T-helper 9 cell (primary cell): ENCODE results near the gene STAT6.
"Not testable (repeated sequence)": the region's sequence is repeated elsewhere in the genome, so short reads cannot be mapped to it uniquely, and the experiment has no call there.

Experiments
- DNase-seq: peaks from one replicate; pipeline ENCODE4 v3.0.0-alpha.2; 2020

Gene STAT6

DNA sequence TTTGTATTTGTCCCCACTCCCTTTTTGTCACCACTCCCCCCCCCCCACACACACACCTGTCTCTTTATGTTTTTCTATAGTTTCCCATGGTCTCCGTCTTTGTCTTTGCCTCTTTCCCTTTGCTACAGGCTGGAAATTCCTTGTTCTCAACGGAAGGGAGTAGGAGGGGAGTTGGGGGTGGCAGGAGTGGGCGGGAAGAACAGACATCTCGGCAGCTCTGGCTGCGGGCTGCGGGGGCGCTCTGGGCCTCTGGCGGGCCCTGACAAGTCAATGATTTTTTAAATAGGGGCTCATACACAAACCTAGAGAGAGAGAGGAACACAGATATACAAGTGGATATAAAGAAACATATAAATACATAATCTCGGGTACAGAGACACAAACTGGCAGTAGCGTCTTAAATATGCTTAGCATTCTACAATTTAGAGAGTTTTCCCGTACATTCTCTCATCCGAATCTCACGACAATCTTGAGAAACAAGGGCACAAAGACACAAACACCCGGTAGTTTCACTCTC lies 24.6 kb downstream of the STAT6 start:
- DNase-seq = peak; percentile 28

DNA sequence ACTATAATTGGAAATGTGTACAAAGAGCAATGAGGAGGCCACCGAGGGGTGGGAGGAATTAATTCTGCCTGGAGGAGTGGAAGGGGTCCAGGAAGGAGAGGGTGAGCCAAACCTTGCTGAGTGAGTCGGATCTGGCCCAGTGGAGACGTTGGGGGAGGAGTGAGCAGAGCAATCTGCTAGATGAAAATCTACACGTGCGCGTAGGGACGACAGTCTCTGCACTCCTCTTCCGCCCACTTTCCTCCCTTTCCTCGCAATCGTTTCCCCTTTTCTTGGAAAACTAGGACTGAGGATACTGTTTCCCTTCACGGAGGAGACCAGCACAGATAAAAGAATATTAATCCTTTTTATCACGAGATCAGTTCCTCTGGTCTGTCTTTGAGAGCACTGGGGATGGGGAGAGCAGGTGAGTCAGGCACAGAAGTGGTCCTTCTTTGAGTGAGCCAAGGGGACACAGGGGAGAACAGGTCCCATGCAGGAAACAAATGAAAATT lies 25.1 kb downstream of the STAT6 start:
- DNase-seq = no peak

GRCh38 chr12:57080855-57081254 lies 30.3 kb downstream of the STAT6 start:
- no peak for DNase-seq

GRCh38 chr12:57079821-57080220 lies 31.3 kb downstream of the STAT6 start:
- DNase-seq = no peak

- DNase-seq = peak; percentile 86
Observed at GRCh38 chr12:57078519-57079404, 32.4 kb downstream of the STAT6 start, which contains the start of gene NEMP1. NEMP1 (minus strand) TSS chr12:57078791; CDS start chr12:57078745, 46 bp downstream.

GRCh38 chr12:57073566-57074450 lies 37.4 kb downstream of the STAT6 start:
- DNase-seq = not testable (repeated sequence)

DNA sequence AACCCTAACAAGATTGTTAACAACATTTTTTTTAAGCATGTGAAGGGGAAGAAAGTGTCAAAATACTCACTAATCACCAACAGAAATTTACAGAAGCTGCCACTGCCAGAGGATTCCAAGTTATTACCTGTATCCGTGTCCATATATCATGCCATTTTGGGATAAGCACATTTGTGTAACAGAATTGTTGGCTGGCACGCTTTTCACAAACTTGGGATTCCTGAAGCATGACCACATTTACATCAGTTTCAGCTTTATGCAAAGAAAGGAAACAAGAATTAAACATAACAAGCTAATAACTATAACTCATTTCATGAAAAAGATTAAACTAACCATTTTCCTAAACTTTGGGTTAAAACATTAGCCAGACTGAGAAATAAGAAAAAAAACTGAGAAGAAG lies 38.5 kb downstream of the STAT6 start:
- DNase-seq = no peak

DNA sequence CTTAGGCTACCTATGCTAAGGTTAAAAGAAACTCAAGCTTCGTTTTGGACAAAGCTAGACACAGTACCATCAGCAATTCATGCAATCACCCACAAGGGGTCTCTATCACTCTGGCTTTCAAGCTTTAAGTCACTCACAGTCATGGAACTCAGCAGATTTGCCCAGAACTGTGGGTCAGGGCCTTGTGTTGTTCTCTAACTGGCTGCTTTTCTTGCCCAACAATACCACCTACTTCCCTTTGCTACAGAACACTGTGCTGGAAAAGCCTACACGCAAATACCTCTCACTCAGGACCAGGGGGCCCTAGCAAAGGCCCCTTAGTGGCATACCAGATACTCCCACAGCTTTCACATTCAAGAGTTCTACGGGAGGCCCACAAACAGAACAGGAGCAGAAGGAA lies 41.6 kb downstream of the STAT6 start:
- DNase-seq = peak; percentile 37

GRCh38 chr12:57066245-57066644 lies 44.9 kb downstream of the STAT6 start:
- no peak for DNase-seq

GRCh38 chr12:57063991-57064685 lies 47.0 kb downstream of the STAT6 start:
- peak; percentile 11 for DNase-seq

- no peak for DNase-seq
Observed at GRCh38 chr12:57058454-57058853, 52.7 kb downstream of the STAT6 start.

DNA sequence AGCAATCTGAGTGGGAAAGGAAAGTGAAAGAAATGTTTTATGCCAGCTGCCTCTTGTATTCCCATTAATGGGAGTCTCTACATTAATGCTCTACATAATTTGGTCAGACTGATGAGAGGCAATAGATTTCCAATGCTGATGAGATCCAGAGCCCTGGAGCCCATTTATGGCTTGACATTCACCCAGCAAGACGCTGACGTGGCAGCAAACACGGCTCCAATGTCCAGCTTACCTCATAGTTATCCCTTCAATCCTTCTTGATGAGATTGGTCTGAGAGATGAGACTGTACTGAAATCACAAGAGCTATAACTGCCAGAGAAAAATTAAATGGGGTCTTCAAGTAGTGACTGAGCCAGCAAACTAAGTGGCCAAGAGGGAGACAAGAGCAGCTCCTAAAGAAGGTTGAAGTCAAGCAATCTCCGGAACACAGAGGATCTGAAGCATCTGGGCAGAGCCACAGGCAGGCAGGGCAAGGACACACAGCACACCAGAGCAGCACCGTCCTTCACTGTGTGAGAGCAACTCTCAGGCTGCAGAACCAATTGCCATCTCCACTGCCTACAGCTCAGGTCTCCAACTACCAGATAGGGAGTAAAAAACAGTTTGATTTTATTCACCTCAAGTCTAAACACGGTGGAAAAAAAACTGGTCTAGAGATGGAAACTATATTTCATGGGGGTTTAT lies 54.0 kb downstream of the STAT6 start:
- no peak for DNase-seq

DNA sequence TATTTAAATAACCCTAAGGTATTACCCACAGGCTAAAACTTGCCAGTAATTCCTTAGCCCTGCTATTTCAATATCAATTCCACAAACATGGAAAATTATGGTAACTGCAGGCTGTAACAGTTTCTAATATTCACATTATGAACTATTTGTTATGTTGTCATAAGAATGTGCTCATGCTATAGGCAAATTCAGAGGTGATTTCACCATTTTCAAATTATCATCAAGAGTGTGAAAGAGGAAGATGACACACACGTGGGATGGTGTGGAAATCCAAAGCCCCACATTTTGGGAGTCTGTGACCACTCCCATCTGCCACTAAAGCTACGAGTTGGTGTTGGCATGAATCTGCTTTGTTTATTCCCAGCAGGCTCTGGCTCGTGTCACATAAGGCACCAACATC lies 55.3 kb downstream of the STAT6 start:
- no peak for DNase-seq

DNA sequence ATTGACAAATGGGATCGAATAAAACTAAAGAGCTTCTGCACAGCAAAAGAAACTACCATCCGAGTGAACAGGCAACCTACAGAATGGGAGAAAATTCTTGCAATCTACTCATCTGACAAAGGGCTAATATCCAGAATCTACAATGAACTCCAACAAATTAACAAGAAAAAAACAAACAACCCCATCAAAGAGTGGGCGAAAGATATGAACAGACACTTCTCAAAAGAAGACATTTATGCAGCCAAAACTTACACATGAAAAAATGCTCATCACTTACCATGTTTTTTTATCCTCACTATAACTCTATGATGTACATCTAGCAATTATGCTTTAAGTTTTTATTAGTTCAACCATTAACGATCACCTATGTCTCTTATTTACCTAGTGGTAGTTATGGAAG lies 57.3 kb downstream of the STAT6 start:
- DNase-seq = not testable (repeated sequence)

DNA sequence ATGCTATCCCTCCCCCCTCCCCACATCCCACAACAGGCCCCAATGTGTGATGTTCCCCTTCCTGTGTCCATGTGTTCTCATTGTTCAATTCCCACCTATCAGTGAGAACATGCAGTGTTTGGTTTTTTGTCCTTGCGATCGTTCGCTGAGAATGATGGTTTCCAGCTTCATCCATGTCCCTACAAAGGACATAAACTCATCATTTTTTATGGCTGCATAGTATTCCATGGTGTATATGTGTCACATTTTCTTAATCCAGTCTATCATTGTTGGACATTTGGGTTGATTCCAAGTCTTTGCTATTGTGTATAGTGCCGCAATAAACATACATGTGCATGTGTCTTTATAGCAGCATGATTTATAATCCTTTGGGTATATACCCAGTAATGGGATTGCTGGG lies 58.0 kb downstream of the STAT6 start:
- DNase-seq = not testable (repeated sequence)

GRCh38 chr12:57051011-57051410 lies 60.2 kb downstream of the STAT6 start:
- DNase-seq = no peak

GRCh38 chr12:57049890-57050289 lies 61.3 kb downstream of the STAT6 start, which contains the start of gene MYO1A:
MYO1A (minus strand) TSS chr12:57050129; CDS start chr12:57048323, 1,806 bp downstream.
- DNase-seq = no peak

- no peak for DNase-seq
Observed at GRCh38 chr12:57049119-57049446, 62.1 kb downstream of the STAT6 start.

GRCh38 chr12:57048423-57049118 lies 62.6 kb downstream of the STAT6 start:
- DNase-seq = no peak

DNA sequence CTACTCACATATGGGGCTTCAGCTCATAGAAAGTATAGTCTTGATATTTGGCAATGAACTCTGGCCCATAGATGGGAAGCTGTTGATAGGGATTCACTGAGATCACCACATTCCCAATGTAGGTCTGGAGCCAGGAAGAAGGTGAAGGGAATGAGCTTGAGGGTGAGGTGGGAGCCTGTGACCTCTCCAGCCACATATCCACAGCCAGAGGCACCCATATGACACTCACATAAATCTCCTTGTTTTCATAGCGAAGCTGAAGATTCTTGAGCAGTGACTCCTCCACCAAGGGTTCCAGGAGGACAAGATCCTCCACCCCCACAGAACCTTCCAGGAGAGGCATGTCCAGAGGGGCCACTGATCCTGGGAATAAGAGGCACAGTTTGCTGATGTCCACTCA lies 63.2 kb downstream of the STAT6 start:
- no peak for DNase-seq
